Mammary epithelial cell (primary cell): ENCODE measurements around the gene SHCBP1.

Experiments
- EZH2 ChIP-seq: IDR thresholded peaks from 2 replicates; pipeline ENCODE4 v1.6.1; 2012; ENCODE audit warnings: low read length, inconsistent platforms, borderline replicate concordance
- TF ChIP-seq, protein P1 (sequence below), 2 donors: IDR thresholded peaks in 1 of 2; conservative IDR thresholded peaks in 1 of 2; 2 replicates each; pipeline ENCODE4 v1.5.1; 2011 to 2012; ENCODE audit warnings: inconsistent platforms in 2 of 2, low read length in 2 of 2, mild to moderate bottlenecking in 2 of 2, control low read depth in 1 of 2, low read depth in 1 of 2; ENCODE audit not compliant: insufficient read depth in 1 of 2; ENCODE audit errors: extremely low read depth in 1 of 2

DNA sequence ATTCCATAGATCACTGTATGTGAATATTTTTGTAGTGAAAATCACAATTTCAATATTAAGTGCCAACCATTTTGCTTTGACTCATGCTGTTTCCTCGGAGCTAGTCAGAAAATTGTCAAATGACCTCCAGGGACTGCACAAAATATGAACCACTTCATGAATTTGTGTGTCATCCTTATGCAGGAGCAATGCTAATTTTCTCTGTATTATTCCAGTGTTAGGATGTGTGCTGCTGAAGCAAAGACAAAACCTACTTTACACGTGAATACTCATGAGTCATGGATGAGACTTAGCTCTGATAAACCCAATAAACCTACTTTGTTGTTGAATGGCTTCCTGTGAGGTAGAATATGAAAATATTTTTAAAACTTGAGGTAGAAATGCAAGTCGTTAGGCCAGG is 65.2 kb downstream of the SHCBP1 start:
- TF ChIP-seq, protein P1, sequence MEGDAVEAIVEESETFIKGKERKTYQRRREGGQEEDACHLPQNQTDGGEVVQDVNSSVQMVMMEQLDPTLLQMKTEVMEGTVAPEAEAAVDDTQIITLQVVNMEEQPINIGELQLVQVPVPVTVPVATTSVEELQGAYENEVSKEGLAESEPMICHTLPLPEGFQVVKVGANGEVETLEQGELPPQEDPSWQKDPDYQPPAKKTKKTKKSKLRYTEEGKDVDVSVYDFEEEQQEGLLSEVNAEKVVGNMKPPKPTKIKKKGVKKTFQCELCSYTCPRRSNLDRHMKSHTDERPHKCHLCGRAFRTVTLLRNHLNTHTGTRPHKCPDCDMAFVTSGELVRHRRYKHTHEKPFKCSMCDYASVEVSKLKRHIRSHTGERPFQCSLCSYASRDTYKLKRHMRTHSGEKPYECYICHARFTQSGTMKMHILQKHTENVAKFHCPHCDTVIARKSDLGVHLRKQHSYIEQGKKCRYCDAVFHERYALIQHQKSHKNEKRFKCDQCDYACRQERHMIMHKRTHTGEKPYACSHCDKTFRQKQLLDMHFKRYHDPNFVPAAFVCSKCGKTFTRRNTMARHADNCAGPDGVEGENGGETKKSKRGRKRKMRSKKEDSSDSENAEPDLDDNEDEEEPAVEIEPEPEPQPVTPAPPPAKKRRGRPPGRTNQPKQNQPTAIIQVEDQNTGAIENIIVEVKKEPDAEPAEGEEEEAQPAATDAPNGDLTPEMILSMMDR (conservative IDR thresholded peaks at IDR 0.05 in 1 of 2, IDR thresholded peaks at IDR 0.05 in 1 of 2; ENCODE audit: extremely low read depth in 1 of 2, insufficient read depth in 1 of 2, low read depth in 1 of 2, low read length in 2 of 2), result no peak
- TF ChIP-seq EZH2, result no peak
